Lower leg skin (tissue), 4 donors: ENCODE measurements around the gene DOCK10. TPM values are rescaled to one million over a fixed set of nuclear protein-coding genes. Genes with fewer than 3 reads are reported as not detected.

Source experiments
- DNase-seq, 2 donors: peaks; one replicate each; pipeline ENCODE4 v3.0.0-alpha.2; 2019; ENCODE audit warnings: low spot score in 2 of 2
- H3K4me3 ChIP-seq: fragments of 200-600 bp; sonication (generic); 2 replicates; pipeline ENCODE4 v1.5.1; 2017; ENCODE audit warnings: mild to moderate bottlenecking, low read depth; ENCODE audit not compliant: poor library complexity, severe bottlenecking
- CTCF ChIP-seq, 3 donors: fragments of 450-650 bp; IDR thresholded peaks; one replicate each; pipeline ENCODE4 v1.5.1; 2016; ENCODE audit warnings: antibody characterized with exemption in 3 of 3, mild to moderate bottlenecking in 3 of 3, moderate library complexity in 2 of 3
- POLR2A ChIP-seq, 2 donors: fragments of 450-650 bp; IDR thresholded peaks; one replicate each; pipeline ENCODE4 v1.6.1; 2016 to 2017; ENCODE audit warnings: antibody characterized with exemption in 2 of 2, mild to moderate bottlenecking in 1 of 2, moderate library complexity in 1 of 2
- WGBS, 2 donors: methylation state at CpG; one replicate each; pipeline ENCODE4 v1.1.5; 2018; 5-methylcytosine and 5-hydroxymethylcytosine counted together
- intact Hi-C: fragments of 100-400 bp; cut with DNase I; formaldehyde crosslinking; loops from one replicate; pipeline ENCODE4 v1.15.0; 2023; ENCODE audit warnings: low total_unique reads
- total RNA-seq, 4 donors: library from RNA; depleted of rRNA; stranded (reverse); fragments of >200 nt; gene quantifications; one replicate each; pipeline ENCODE4 v1.1.0, GENCODE V29; 2016

Gene DOCK10
- total RNA-seq, 4 donors from 2014 or later: 6.2 to 16.5 (median 14.0) TPM

- WGBS, 2 donors: 35% methylated on average over 3 of the region's 3 CpGs
- peak in 1 of 2 donors; percentile 64 for DNase-seq
- intact Hi-C loops: no loop called here
- no peak overlapping the region for H3K4me3 ChIP-seq
- TF ChIP-seq POLR2A (IDR thresholded peaks at IDR 0.05) (no peak), CTCF (IDR thresholded peaks at IDR 0.05) (no peak)
Observed at GRCh38 chr2:224778474-224778877, 263.8 kb downstream of the DOCK10 start.

- no peak for TF ChIP-seq CTCF (IDR thresholded peaks at IDR 0.05)
- TF ChIP-seq POLR2A (IDR thresholded peaks at IDR 0.05): no peak
- no peak overlapping the region for H3K4me3 ChIP-seq
- WGBS, 2 donors: 79 to 83% methylated on average over 3 of the region's 3 CpGs
- intact Hi-C loops: no loop called here
- DNase-seq: no peak
Observed at GRCh38 chr2:224777559-224777930, 264.7 kb downstream of the DOCK10 start.

- intact Hi-C loops: no loop called here
- H3K4me3 ChIP-seq: no peak overlapping the region
- WGBS, 2 donors: 86 to 89% methylated on average over 6 of the region's 6 CpGs
- TF ChIP-seq POLR2A (IDR thresholded peaks at IDR 0.05) (no peak), CTCF (IDR thresholded peaks at IDR 0.05) (no peak)
- DNase-seq: no peak
Observed at GRCh38 chr2:224776795-224777558, 265.3 kb downstream of the DOCK10 start.

GRCh38 chr2:224775647-224776046, 266.6 kb downstream of the DOCK10 start:
- intact Hi-C loops: no loop called here
- H3K4me3 ChIP-seq: no peak overlapping the region
- TF ChIP-seq CTCF (IDR thresholded peaks at IDR 0.05) (no peak), POLR2A (IDR thresholded peaks at IDR 0.05) (no peak)
- no peak for DNase-seq
- 65 to 70% methylated on average over 1 of the region's 1 CpG for WGBS, 2 donors

GRCh38 chr2:224774735-224775134, 267.5 kb downstream of the DOCK10 start:
- intact Hi-C loops: no loop called here
- H3K4me3 ChIP-seq: no peak overlapping the region
- TF ChIP-seq POLR2A (IDR thresholded peaks at IDR 0.05) (no peak), CTCF (IDR thresholded peaks at IDR 0.05) (no peak)
- no peak for DNase-seq
- WGBS, 2 donors: 94 to 95% methylated on average over 15 of the region's 15 CpGs

GRCh38 chr2:224772494-224772893, 269.8 kb downstream of the DOCK10 start:
- WGBS, 2 donors: 94 to 100% methylated on average over 1 of the region's 1 CpG
- intact Hi-C loops: no loop called here
- no peak overlapping the region for H3K4me3 ChIP-seq
- DNase-seq: no peak
- TF ChIP-seq CTCF (IDR thresholded peaks at IDR 0.05): no peak
- no peak for TF ChIP-seq POLR2A (IDR thresholded peaks at IDR 0.05)
